HCT116 (cell line): ENCODE results near the gene PXMP4. TPM values are rescaled to one million over a fixed set of nuclear protein-coding genes. Genes with fewer than 3 reads are reported as not detected.

Experiments
- ATAC-seq: fragments of 200-7000 bp; cut with Tn5 transposase; 2 replicates; pipeline ENCODE4 v1.9.1; 2020; ENCODE audit warnings: mild to moderate bottlenecking, moderate library complexity
- BruUV-seq: library from RNA; stranded (reverse); fragments of 400-500 nt; replicated peaks from 2 replicates; lab custom pipeline; 2021; lab: Mats Ljungman, UMichigan
- CTCF ChIA-PET: fragments of 300-600 bp; sonication (Branson Sonifier 250); formaldehyde crosslinking; loops from one replicate; lab custom pipeline; 2021; ENCODE audit warnings: antibody characterized with exemption; lab: Charles Lee
- POLR2A ChIA-PET: fragments of 300-600, 350-600 bp; sonication (Branson Sonifier 250); formaldehyde crosslinking; loops from one replicate; lab custom pipeline; 2021; ENCODE audit warnings: antibody characterized with exemption; lab: Charles Lee
- RAD21 ChIA-PET, 2 experiments: fragments of 300-600 bp; sonication (Branson Sonifier 250); formaldehyde crosslinking; loops; one replicate each; lab custom pipeline; 2023; ENCODE audit warnings: low total read pairs in 2 of 2; ENCODE audit not compliant: uncharacterized antibody in 2 of 2, unreplicated experiment in 2 of 2, low non-redundant PET in 1 of 2; lab: Charles Lee
- DNase-seq: peaks from one replicate; pipeline ENCODE4 v3.0.0-alpha.2; 2010; ENCODE audit warnings: low read depth, low spot score
- H2AFZ ChIP-seq: fragments of 200-600 bp; shearing (Covaris generic), sonication (generic); 2 replicates; pipeline ENCODE4 v1.6.1; 2017; ENCODE audit warnings: low read depth, mixed run types, mixed read lengths, antibody characterized with exemption, low read length; ENCODE audit not compliant: poor library complexity, severe bottlenecking
- H3K27ac ChIP-seq: 2 replicates; pipeline ENCODE4 v1.5.1; 2012; ENCODE audit warnings: low read depth, low read length
- H3K27me3 ChIP-seq: fragments of 200-600 bp; sonication (generic); 2 replicates; pipeline ENCODE4 v1.6.1; 2016; ENCODE audit warnings: mixed run types, low read length, mixed read lengths; ENCODE audit not compliant: insufficient read depth
- H3K36me3 ChIP-seq, 2 experiments: fragments of 200-500 bp in 1 of 2; fragments of 200-600 bp in 1 of 2; sonication (Bioruptor generic) in 1 of 2; sonication (generic) in 1 of 2; 2 replicates each; pipeline versions ENCODE4 v1.5.1 to v1.6.1; 2014 to 2016; ENCODE audit warnings: low read length in 2 of 2, inconsistent platforms in 1 of 2, mixed read lengths in 1 of 2, mixed run types in 1 of 2; ENCODE audit not compliant: insufficient read depth in 2 of 2, control insufficient read depth in 1 of 2
- H3K4me1 ChIP-seq, 2 experiments: fragments of 200-600 bp in 1 of 2; sonication (generic) in 1 of 2; 2 replicates each; pipeline versions ENCODE4 v1.5.1 to v1.6.1; 2012 to 2017; ENCODE audit warnings: low read length in 2 of 2, inconsistent platforms in 1 of 2, mild to moderate bottlenecking in 1 of 2, mixed read lengths in 1 of 2, mixed run types in 1 of 2, moderate library complexity in 1 of 2; ENCODE audit not compliant: insufficient read depth in 2 of 2, control insufficient read depth in 1 of 2
- H3K4me2 ChIP-seq: fragments of 200-600 bp; sonication (generic); 2 replicates; pipeline ENCODE4 v1.6.1; 2017; ENCODE audit warnings: mixed run types, low read length, mixed read lengths
- H3K4me3 ChIP-seq, 2 experiments: fragments of 200-600 bp in 1 of 2; sonication (generic) in 1 of 2; replicated peaks in 1 of 2; 2 replicates each; pipeline ENCODE4 v1.5.1; 2011 to 2016; ENCODE audit warnings: low read length in 2 of 2, control low read depth in 1 of 2, low read depth in 1 of 2, mild to moderate bottlenecking in 1 of 2, mixed read lengths in 1 of 2, mixed run types in 1 of 2
- H3K79me2 ChIP-seq: fragments of 200-600 bp; sonication (generic); 2 replicates; pipeline ENCODE4 v1.6.1; 2017; ENCODE audit warnings: mild to moderate bottlenecking, mixed run types, low read length, moderate library complexity, mixed read lengths; ENCODE audit not compliant: insufficient read depth
- H3K9ac ChIP-seq: fragments of 200-600 bp; sonication (generic); 2 replicates; pipeline ENCODE4 v1.6.1; 2016; ENCODE audit warnings: low read length, mixed read lengths
- H3K9me2 ChIP-seq: fragments of 200-600 bp; sonication (generic), shearing (Covaris generic); 2 replicates; pipeline ENCODE4 v1.6.1; 2017; ENCODE audit warnings: mixed run types, mild to moderate bottlenecking, moderate library complexity; ENCODE audit not compliant: insufficient read depth
- H3K9me3 ChIP-seq, 2 experiments: fragments of 200-500 bp in 1 of 2; fragments of 200-600 bp in 1 of 2; sonication (Bioruptor generic) in 1 of 2; sonication (generic) in 1 of 2; 2 replicates each; pipeline ENCODE4 v1.6.1; 2014 to 2017; ENCODE audit warnings: low read length in 2 of 2, mixed read lengths in 2 of 2, inconsistent platforms in 1 of 2, low read depth in 1 of 2, mild to moderate bottlenecking in 1 of 2, mixed run types in 1 of 2, moderate library complexity in 1 of 2; ENCODE audit not compliant: control insufficient read depth in 1 of 2, insufficient read depth in 1 of 2
- H4K20me1 ChIP-seq: fragments of 200-600 bp; sonication (generic), shearing (Covaris generic); 2 replicates; pipeline ENCODE4 v1.6.1; 2017; ENCODE audit warnings: mixed run types, mild to moderate bottlenecking, moderate library complexity; ENCODE audit not compliant: insufficient read depth
- CTCF ChIP-seq, 3 experiments: fragments of 200-600 bp in 1 of 3; sonication (generic) in 1 of 3; IDR thresholded peaks in 2 of 3; conservative IDR thresholded peaks in 1 of 3; 2 replicates each; pipeline ENCODE4 v1.5.1; 2012 to 2017; ENCODE audit warnings: low read depth in 2 of 3, low read length in 2 of 3, antibody characterized with exemption in 1 of 3, borderline replicate concordance in 1 of 3, control low read depth in 1 of 3, mild to moderate bottlenecking in 1 of 3, mixed read lengths in 1 of 3, mixed run types in 1 of 3, moderate library complexity in 1 of 3; ENCODE audit not compliant: insufficient read depth in 1 of 3
- EZH2phosphoT487 ChIP-seq: fragments of 200-600 bp; IDR thresholded peaks from 2 replicates; pipeline ENCODE4 v1.6.1; 2018; ENCODE audit warnings: antibody characterized with exemption, borderline replicate concordance
- FOSL1 ChIP-seq: IDR thresholded peaks from 2 replicates; pipeline ENCODE4 v1.6.1; 2012; ENCODE audit warnings: low read depth
- POLR2A ChIP-seq: IDR thresholded peaks from 2 replicates; pipeline ENCODE4 v1.7.0; 2011; ENCODE audit warnings: borderline replicate concordance; ENCODE audit not compliant: insufficient read depth, insufficient read length; ENCODE audit errors: extremely low read depth
- POLR2AphosphoS5 ChIP-seq: IDR thresholded peaks from 2 replicates; pipeline ENCODE4 v1.6.1; 2011; ENCODE audit warnings: mild to moderate bottlenecking, low read depth, low read length, moderate library complexity
- TCF7L2 ChIP-seq: IDR thresholded peaks from 2 replicates; pipeline ENCODE4 v1.7.0; 2011; ENCODE audit warnings: borderline replicate concordance, inconsistent platforms; ENCODE audit not compliant: insufficient read depth, insufficient read length; ENCODE audit errors: extremely low read depth
- ZNF274 ChIP-seq: fragments of 200-500 bp; sonication (Bioruptor generic); IDR thresholded peaks from 2 replicates; pipeline ENCODE4 v1.6.1; 2014; ENCODE audit warnings: mild to moderate bottlenecking, low read depth, low read length, inconsistent platforms
- intact Hi-C: fragments of 100-400 bp; cut with micrococcal nuclease; formaldehyde crosslinking; loops from 2 replicates; pipeline ENCODE4 v1.10.0; 2022
- total RNA-seq: library from RNA; stranded (reverse); gene quantifications from one replicate; pipeline ENCODE4 v1.2.1, GENCODE V29; 2021; ENCODE audit not compliant: unreplicated experiment
- TF ChIP-seq, protein P1 (sequence below): IDR thresholded peaks from 2 replicates; pipeline ENCODE4 v1.6.1; 2012; ENCODE audit warnings: low read depth
- TF ChIP-seq, protein P2 (sequence below): IDR thresholded peaks from 2 replicates; pipeline ENCODE4 v1.6.1; 2012

PXMP4 gene
- total RNA-seq, 1 experiment from 2014 or later: 9.6 TPM

DNA sequence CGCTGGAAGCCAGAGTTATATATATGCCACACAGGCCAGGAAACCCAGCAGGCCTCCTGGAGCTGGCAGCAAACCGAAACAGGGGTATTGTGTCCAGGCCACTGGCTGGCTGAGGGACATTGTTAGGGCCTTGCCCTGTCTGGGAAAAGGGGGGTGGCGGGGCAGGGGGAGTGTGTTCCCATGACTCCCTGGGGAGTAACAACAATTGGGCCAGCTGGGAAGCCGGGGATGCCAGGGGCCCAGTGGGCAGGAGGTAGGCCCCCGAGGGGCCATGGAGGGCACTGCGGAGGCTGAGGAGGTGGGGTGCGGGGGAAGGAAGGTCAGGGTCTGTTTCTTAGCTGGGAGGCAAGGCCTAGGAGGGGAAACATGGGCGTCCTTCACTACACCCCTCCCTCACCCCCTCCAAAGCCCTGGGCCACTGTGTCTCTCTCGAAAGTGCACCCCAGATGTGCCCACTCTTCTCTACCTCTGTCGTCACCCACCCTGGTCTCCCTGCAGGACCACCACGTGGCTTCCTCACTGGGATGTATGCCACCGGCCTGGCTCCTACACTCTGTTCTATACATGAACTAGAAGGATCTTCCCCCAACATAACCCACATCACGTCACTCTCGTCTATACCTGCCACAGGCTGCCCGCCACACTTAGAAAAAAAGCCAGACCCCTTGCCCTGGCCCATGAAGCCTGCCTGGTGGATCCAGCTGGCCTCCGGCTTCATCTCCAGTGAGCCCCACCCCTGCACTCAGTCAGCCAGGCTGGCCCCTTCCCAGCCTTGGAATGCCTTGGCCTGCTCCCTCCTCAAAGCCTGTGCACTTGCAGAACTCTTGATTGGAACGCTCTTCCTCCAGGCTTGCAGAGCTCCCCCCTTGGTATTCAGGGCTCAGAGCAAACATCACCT, 26.1 kb downstream of the PXMP4 start:
- no peaks in the 10 kb centered on the region for H3K27me3 ChIP-seq
- H3K9me3 ChIP-seq: no peaks in the 10 kb centered on the region
- H3K9ac ChIP-seq: no peak overlapping the region
- DNase-seq: no peak
- no peaks in the 10 kb centered on the region for H4K20me1 ChIP-seq
- BruUV-seq: no TSS peak
- H3K4me3 ChIP-seq: no peak overlapping the region
- H3K4me2 ChIP-seq: no peak overlapping the region
- no peak for ATAC-seq
- H3K9me2 ChIP-seq: no peaks in the 10 kb centered on the region
- no peaks in the 10 kb centered on the region for H3K79me2 ChIP-seq
- ChIA-PET RAD21 (no interaction called here), CTCF (no interaction called here), POLR2A (interaction anchor here (0.9 kb wide), 1 partner anchor 26 kb away, joined by 3 read pairs; the partner anchor contains the start of gene PXMP4)
- H3K27ac ChIP-seq: no peak overlapping the region
- peaks cover 2 to 6% of the 10 kb centered on the region in 2 experiments; a peak in 2 of 4 replicates for H3K4me1 ChIP-seq
- intact Hi-C loops: no loop called here
- TF ChIP-seq, protein P1, sequence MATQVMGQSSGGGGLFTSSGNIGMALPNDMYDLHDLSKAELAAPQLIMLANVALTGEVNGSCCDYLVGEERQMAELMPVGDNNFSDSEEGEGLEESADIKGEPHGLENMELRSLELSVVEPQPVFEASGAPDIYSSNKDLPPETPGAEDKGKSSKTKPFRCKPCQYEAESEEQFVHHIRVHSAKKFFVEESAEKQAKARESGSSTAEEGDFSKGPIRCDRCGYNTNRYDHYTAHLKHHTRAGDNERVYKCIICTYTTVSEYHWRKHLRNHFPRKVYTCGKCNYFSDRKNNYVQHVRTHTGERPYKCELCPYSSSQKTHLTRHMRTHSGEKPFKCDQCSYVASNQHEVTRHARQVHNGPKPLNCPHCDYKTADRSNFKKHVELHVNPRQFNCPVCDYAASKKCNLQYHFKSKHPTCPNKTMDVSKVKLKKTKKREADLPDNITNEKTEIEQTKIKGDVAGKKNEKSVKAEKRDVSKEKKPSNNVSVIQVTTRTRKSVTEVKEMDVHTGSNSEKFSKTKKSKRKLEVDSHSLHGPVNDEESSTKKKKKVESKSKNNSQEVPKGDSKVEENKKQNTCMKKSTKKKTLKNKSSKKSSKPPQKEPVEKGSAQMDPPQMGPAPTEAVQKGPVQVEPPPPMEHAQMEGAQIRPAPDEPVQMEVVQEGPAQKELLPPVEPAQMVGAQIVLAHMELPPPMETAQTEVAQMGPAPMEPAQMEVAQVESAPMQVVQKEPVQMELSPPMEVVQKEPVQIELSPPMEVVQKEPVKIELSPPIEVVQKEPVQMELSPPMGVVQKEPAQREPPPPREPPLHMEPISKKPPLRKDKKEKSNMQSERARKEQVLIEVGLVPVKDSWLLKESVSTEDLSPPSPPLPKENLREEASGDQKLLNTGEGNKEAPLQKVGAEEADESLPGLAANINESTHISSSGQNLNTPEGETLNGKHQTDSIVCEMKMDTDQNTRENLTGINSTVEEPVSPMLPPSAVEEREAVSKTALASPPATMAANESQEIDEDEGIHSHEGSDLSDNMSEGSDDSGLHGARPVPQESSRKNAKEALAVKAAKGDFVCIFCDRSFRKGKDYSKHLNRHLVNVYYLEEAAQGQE: no peak
- no peak for TF ChIP-seq POLR2A
- no peak for TF ChIP-seq TCF7L2
- TF ChIP-seq POLR2AphosphoS5: no peak
- TF ChIP-seq FOSL1: no peak
- TF ChIP-seq, protein P2, sequence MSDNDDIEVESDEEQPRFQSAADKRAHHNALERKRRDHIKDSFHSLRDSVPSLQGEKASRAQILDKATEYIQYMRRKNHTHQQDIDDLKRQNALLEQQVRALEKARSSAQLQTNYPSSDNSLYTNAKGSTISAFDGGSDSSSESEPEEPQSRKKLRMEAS: no peak
- no peak for TF ChIP-seq CTCF (IDR thresholded peaks at IDR 0.05 in 2 of 3, conservative IDR thresholded peaks at IDR 0.05 in 1 of 3; ENCODE audit: borderline replicate concordance in 1 of 3, insufficient read depth in 1 of 3, low read depth in 2 of 3, low read length in 2 of 3)
- no peak for TF ChIP-seq EZH2phosphoT487
- TF ChIP-seq ZNF274: no peak
- H3K36me3 ChIP-seq: no peaks in the 10 kb centered on the region
- H2AFZ ChIP-seq: no peak overlapping the region
